NOMO-1 treated with DMSO at 0.1 percent for 48 hours (cell line): ENCODE results near the gene PNLDC1.
"Not testable (repeated sequence)": the region's sequence is repeated elsewhere in the genome, so short reads cannot be mapped to it uniquely, and the experiment has no call there.

ENCODE experiments used
- DNase-seq: peaks from one replicate; lab custom pipeline; 2025; ENCODE audit not compliant: unreplicated experiment; lab: John Stamatoyannopoulos, UW

PNLDC1 gene

DNA sequence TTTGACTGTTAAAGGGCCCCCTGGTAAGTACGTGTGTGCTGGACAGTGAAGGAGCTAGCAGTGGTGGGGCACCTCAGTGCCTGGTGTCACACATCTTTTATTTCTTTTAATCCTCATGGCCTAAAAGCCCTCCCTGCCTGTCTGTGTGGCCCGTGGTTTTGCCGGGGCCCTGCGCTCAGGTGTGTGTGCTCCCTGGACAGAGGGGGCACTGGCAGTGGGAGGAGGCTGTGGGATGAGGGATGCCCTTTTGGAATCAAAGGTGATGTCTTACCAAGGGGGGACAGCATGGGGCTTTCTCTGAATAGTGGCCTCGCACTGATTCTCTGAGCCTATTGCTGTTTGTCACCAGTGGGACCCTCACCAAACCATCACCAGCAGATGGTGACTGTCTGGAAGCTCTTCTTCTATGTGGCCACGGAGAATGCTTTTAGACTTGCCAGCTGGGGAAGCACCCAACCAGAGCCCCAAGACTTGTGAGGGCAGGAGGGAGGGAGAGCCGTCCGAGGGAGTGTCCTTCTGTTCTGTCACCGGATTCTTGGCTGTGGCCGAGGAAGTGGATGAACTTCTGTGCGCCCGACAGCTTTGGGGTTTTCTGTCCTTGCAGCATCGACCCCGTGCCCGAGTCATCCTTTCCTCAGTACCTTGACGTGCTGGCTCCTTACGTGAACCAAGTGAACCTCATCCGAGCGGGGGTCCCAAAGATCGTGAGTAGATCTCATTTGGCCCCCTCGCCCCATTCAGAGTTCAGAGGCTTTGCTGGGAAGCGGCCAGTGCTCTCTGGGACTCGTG lies 18.1 kb downstream of the PNLDC1 start:
- DNase-seq = no peak

DNA sequence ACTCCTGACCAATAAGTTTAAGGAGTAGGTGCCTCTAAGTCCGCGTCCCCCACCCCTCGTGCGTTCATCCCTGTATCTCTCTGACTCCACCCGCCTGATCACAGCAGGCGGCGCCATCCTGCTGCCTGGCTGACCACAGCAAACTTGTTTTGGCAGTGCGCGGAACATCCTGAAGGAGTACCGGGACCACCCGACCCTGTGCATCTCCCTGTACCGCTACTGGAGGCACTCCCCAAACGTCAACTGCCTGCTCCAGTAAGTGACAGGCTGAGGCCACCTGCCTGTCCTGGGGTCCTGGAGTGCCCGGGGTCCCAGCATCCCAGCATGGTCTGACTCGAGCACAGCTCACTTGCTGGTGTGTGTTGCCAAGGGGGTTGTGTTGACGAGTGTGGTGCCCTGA lies 19.0 kb downstream of the PNLDC1 start:
- no peak for DNase-seq

DNA sequence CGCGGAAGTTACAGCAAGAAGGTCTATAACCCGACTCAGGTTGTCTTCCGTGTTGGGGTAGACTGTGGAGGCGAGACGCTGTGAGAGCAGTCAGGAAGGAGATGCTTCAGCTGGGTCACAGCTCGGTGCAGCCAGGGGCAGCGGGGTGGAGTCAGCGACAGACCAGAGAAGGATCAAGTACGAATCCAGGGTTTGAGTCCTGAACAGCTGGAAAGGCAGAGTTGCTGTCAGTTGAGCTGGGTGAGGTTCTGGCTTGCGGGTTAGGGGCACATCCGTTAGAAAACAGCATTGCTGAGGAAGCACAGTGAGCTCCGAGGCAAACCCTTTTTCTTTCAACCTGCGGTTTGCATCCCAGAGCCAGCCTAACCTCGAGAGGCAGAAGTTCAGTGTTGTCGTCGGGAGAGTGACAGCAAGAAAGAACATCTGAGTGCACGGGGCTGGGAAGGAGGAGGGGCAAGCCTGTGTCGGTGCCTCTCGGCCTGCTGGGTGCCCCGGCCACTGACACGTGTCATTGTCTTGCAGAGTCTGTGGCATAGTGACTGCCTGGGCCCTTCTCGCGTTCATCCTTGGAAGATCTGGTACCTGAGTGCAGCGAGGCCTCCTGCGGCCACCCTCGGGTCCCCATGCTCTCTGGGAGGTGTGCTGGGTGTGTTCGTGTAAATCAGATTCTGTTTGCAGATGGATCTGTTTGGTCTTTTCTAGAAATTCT lies 20.0 kb downstream of the PNLDC1 start:
- peak; percentile 84 for DNase-seq

DNA sequence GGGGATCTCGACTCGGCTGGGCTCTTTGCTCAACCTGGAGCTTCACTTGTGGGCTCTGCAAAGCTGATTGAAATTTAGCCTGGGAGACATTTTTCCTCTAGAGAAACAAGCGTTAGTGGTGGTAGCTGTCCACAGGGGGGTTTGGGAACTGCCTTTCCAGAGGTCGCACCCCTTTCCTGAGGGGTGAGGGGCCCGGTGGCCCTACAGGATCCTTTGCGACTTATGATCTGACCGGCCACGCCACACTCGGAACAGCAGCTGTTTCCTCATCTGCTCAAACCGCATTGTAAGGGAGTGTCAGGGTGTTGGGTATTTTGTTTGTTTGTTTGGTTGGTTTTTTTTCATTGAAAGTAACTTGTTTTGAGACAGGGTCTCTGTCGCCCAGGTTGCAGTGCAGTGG lies 21.0 kb downstream of the PNLDC1 start:
- no peak for DNase-seq

DNA sequence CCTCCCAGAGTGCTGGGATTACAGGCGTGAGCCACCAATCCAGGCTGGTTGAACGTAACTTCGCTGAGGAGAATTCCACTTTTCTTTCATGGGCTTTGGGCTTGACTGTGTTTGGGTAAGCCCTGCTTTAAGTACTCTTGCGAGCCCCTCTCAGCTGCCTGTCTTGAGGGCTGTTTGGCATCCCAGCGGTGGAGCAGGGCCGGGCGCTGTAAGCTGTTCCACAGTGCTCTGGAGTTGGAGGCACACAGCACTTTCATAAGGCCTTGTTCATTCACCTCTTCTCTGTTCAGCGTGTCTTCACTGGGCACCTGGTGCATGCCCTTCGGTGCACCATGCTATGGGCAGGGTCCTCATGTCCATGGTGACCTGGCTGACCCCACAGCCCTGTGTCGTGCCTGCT lies 21.6 kb downstream of the PNLDC1 start:
- DNase-seq = no peak

DNA sequence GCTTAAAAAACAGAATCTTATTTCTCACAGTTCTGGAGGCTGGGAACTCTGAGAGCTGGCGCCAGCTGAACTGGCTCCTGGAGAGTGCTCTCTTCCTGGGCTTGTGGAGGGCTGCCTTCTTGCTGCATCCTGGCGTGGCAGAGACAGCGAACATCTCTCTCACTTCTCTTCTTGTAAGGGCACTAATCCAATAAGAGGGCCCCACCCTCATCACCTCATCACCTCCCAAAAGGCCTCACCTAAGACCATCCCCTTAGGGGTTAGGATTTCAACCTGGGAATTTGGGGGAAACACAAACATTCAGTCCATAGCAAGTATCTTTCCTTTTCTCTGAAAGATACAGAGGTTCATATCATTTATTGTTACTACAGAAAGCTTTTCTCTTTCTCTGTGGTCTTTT lies 23.9 kb downstream of the PNLDC1 start:
- DNase-seq = no peak

DNA sequence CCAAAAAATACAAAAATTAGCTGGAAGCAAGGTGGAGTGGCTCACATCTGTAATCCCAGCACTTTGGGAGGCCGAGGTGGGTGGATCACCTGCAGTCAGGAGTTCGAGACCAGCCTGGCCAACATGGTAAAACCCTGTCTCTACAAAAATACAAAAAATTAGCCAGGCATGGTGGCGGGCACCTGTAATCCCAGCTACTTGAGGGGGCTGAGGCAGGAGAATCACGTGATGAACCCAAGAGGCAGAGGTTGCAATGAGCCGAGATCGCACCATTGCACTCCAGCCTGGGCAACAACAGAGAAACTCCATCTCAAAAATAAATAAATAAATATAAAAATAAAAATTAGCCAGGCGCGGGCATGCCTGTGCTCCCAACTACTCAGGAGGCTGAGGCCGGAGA lies 24.6 kb downstream of the PNLDC1 start:
- not testable (repeated sequence) for DNase-seq

DNA sequence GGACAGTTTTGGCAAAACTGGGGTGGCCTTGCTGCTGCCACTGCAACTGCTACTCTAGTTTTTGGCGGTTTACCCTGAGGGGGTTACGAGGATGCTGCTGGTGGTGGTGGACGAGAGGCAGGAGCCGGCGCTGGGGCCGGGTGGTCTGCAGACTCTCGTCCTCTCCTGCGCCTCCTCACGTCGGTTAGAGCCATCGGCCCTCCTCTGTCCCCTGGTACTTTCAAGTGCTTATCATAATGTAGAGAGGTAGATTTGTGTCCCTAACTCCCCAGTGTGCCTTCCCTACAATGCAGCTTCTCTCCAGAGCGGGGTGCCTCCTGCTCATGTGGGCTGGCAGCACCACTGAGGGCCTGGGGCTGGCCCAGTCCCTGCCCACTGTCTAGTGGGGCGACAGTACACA lies 25.9 kb downstream of the PNLDC1 start:
- DNase-seq = no peak

DNA sequence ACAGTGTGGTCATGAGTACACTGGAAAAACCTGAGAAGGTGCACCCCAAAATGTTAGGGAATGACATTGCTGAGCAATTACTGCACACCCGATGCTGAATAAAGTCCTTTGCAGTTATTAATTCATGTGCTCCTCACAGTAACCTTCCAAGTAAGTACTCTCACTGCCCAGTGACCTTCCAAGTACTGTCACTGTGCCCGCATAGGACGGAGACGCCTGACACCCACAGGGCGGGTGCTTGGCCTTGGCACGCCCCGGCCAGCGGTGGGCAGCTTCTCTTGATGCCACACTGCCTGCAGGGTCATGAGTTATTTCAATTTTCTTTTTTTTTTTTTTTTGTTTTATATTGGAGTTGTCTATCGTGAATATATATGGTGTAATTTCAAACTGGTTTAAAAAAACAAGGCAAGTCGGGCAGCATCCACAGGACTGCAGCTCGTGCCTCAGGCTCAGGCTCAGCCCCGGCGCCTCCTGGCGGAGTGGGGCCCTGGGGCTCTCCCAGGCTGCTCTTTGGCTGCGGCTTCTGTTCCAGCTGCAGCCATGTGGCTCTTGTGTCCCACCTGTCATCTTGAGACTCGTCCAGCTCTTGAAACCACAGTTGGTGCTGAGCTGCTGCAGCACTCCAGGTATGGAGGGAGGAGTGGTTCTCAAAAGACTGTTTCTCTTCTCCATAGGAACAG lies 27.0 kb downstream of the PNLDC1 start:
- no peak for DNase-seq

DNA sequence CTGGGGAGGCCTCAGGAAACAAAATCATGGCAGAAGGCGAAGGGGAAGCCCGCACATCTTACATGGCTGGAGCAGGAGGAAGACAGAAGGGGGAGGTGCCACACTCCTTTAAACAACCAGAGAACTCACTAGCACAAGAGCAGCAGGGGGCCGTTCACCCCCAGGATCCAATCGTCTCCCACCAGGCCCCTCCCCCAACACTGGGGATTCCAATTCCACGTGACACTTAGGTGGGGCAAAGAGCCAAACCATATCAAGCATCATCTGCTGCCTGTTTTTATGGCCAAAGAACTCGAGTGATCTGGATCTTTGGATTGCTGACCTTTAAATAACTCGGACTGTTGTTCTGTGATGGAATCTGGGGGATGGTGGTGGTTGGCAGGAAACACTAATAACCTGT lies 28.0 kb downstream of the PNLDC1 start:
- DNase-seq = no peak

DNA sequence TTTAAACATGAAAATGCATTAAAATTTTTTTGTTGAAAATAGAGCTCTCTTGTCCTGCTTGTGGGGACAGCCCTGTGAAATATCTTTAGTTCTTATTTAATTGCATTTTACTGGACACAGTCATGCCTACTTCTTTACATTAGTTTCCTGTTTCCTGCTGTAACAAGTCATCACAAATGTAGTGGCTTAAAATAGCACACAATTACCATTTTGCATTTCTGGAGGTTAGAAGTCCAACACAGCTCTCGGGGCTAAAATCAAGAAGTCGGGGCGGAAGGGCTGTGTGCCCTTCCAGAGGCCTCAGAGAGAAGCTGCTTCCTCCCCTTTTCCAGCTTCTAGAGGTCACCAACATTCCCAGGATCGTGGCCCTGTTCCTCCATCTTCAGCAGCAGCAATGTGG lies 29.4 kb downstream of the PNLDC1 start:
- peak; percentile 90 for DNase-seq

DNA sequence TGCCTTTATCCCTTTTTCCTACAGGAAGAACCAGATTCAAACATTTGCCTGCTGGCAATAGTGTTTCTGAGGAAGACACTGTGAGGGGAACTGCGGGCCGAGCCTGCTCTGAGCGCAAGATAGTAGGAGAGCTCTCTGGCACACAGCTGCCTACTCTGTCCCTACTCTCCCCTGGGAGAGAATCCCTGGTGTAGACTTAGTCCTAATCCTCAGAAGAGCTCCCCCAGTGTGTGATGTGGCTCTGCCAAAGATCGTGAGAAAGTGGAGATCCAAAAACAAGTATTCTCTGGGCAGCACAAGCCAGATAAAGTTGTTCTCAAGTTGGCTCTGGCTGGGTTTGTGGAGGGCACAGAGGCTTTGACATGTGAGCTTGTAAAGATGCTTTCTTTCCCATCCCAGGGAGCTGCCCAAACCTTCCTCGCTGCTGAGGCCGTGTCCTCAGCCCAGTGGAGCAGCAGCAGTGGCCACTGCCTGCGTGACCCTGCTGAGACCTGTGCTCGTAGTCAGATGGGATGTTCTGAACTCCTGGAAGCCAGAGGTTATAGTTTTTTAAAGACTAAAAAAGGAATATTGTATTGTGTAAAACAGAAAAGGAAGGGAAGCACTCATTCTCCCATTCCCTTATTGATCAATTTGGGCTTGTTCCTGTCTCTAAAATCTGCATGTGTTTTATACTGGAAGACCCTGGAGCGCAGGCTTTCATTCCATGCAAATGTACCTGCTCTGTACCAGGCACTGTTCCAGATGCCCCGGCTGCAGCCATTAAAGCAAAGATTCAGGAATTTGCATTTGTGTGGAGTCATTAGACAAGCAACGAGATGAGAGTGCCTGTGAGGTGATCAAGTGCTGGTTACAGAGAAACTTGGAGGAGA lies 30.7 kb downstream of the PNLDC1 start:
- DNase-seq = no peak

DNA sequence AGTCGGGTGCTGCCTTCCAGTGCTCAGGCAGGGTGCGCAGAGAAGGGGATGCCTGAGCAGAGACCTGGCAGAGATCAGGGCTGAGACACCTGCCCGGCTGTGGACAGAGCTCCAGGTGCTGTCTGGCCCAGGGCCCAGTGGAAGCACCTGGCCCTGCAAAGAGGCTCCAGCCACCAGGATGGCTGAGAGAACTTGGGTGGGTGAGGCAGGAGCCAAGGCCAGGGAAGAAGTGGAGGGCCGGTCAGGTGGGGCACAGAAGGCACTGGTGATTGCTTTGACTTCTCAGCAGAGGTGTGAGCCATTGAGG lies 31.2 kb downstream of the PNLDC1 start:
- DNase-seq = no peak

DNA sequence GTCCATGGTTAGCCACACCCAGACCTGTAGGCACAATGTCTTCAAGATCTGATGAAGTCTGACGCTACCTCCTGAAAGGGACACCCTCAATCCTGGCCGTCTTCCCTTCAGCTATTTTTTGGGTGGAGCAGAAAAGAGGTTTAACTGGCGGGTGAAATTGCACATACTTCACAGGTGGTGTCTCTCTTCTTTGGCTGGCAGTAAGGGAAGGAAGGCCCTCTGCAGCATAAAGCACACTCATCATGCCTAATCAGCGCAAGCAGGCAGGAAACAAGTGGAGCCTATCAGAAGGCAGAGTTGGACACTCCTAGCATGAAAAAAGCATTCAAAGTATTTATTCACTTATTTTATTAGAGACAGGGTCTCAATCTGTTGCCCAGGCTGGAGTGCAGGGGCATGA lies 32.9 kb downstream of the PNLDC1 start:
- DNase-seq = peak; percentile 49

DNA sequence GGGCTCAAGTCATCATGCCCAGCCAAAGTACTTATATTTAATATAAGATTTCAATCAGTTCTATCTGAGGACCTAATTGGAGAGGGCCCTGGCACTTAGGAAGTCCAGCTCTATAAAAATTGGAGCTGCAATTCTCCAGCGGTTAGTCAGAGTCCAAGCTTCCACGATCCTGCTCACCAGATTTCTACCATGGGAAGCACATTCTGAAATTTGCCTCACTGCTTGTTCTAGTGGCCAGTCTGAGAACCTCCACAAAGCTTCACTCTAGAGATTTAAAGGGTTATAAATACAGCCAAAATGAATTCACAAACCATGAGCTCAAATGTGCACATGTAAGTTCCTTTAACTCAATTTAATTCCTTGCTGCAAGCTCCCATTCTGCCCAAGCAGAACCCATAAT lies 33.5 kb downstream of the PNLDC1 start:
- peak; percentile 9 for DNase-seq

DNA sequence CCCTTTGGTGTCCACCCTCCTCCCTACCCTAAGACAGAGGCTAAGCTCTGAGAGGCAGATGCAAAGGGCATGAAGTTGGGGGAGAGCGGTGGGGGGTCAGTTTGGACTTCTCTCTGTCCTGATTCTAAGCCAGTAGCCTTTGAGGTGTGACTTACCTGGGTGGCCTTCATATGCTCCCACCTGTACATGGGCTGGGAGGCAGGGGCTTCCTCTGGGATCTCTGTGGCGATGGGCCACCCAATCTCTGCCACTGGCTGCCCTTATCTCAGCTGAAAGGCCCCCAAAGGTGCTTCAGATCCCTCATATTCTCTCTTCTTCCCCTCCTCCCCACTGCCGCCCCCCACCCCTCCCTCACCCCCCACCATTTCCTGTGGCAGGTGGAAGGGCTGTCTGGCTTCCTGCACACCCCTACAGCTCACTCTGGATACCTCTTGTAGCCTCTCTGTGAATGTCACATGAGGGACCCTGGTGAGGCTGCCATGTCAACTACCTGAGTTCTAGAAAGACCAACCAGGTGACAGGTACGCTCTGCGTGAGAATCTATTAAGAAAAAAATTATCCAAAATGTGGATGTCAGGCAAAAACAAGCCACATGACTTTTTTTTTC lies 34.0 kb downstream of the PNLDC1 start:
- no peak for DNase-seq

DNA sequence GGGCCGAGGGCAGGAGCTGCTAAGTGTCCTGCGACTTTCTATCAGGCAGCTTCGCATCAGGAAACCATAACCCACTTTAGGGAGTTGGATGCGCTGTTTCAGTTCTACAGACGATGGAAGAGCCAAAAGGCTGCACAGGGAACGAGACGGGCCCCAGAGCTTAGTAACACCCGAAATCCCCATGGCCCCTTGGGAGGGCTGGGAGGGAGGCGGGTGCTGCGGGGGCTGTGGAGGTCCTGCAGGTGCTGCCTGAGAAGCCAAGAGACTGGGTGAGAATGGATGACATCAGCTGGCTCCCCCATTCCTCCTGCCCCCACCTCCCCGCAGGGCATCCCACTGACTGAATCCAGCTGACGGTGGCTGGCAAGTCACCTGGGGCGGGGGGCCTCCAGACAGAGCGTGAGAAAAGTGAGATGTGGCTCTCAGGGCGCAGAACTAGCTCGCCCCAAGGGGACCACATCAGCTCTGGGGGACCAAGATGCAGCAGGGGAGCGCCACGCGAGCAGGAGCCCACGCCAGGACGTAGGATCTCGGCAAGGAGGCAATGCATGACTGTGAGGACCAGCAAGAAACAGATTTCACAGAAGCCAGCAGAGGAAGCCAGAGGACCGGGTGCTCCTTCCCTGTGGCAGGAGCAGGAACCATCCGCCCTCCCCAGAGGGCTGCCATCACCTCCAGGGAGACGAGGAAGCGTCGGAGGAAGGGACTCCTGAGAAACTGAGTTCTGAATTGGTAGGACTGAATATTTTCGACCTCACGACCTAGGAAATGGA lies 36.8 kb downstream of the PNLDC1 start:
- DNase-seq = no peak

DNA sequence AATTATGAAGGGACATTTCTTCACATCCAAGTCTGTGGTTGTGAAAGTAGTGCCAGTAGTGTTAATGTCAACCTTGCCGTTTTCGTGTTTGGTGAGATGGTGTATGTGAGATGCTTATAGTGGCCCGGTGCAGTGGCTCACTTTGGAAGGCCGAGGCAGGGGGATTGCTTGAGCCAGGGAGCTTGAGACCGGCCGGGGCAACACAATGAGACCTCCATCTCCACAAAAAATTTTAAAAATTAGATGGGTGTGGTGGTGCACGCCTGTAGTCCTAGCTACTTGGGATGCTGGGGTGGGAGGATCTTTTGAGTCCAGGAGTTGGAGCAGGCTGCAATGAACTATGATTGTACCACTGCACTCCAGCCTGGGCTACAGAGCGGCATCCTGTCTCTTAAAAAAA lies 37.4 kb downstream of the PNLDC1 start:
- DNase-seq = no peak

DNA sequence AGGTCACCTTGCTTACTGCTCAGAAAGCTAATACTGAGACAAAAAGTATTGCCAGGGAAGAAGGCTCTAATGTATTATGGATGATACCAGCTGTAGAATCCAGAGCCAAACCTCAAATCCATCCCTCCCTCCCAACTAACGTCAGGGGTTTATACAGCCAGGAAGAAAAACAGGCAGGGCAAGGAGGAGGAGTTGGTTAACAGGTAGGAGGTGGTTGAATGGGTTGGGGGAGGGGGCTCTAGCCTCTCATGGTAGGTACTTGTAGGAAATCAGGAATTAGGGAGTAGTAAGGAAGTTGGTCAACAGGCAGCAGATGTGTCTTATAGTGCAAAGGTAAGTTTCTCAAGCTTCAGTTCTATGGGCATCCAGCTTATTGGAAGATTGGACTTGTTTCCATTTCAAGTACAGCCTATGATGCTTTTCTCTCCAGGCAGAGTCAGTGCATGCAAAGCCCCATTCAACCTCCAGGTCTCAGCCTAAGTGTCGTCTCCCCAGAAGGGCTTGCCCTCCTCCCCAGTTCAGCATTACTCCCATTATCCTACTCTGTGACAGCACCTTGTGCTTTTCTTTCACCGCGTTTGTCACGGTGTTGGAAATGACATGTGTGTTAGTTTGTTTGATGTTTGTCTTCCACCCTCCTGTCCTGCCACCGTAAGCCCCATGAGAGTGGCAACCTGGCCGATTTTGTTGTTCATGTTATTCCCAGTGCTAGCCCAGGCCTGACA lies 38.1 kb downstream of the PNLDC1 start:
- no peak for DNase-seq

DNA sequence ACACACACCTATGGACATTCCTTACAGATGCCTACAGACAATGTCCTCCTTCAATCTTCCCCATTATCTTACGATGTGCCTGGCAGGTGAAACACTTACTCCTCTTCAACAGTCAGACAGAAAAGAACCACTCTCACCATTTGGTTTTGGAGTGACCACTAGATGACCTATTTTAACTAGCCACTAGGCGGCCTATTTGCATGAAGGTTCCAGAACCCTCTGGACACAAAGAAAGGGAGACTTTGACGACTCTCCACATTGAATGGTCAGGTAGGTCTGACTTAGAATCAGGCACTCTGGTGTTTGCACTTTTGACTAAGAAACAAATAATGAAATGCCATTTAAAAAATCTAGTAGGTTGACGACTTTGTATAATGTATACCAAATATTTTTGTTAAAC lies 42.0 kb downstream of the PNLDC1 start:
- DNase-seq = no peak
